ENCODE data around the gene ZBTB20.

GRCh38 chr3:115090712-115091111 lies 56.4 kb downstream of the ZBTB20 start:
- no peak for TF ChIP-seq REST (IDR thresholded peaks at IDR 0.05; ENCODE audit: insufficient read depth in 1 of 2, low read depth in 2 of 2, low read length in 2 of 2)
- no peak for TF ChIP-seq POLR2AphosphoS5 (IDR thresholded peaks at IDR 0.05; ENCODE audit: low read depth, low read length)
- TF ChIP-seq TAF1 (IDR thresholded peaks at IDR 0.05; ENCODE audit: borderline replicate concordance, insufficient read depth, low read length), result no peak
- no peak for TF ChIP-seq SIN3A (IDR thresholded peaks at IDR 0.05; ENCODE audit: borderline replicate concordance, insufficient read depth, low read length)
